GM18867 (cell line): ENCODE results near the gene DDX39A.
"Not testable (repeated sequence)": the region's sequence is repeated elsewhere in the genome, so short reads cannot be mapped to it uniquely, and the experiment has no call there.

Experiments
- ATAC-seq: cut with Tn5 transposase; IDR thresholded peaks from one replicate; pipeline ENCODE4 v1.9.1; 2021; ENCODE audit warnings: mild to moderate bottlenecking, moderate library complexity; ENCODE audit not compliant: unreplicated experiment

DDX39A gene

DNA sequence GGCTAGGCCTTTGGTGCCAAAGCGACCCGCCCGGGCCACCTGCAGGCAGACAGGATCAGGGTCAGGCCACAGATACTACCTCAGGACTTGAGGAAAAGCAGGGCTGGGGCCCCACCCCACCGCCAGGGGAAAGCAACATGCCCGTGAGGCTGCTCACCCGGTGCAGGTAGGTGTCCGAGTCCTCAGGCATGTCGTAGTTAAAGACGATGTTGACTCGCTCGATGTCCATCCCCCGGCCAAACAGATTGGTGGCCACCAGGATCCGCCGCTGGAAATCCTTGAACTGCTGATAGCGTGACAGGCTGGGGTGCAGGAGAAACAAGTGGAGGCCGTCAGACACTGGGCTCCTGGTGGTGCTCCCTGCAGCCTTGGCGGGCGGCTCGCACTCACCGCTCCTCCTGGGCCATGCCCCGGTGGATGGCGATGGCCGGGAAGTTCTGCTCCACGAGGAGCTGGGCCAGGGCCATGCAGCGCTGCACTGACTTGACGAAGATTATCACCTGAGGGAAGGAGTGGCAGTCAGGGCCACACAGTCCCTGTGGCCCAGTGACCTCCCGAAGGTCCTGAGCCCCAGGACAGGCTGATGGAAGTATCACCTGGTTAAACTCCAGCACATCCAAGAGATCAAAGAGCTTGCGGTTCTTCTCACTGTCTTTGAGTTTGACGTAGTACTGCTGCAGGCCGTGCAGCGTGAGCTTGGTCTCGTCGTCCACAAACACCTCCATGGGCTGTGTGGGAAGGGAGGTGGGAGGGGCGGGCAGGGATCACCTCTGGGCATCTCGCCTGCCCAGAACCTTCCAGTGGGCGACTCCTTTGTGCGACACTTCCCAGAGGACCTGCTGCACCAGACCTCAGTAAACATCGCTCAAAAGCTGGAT, 9.8 kb downstream of the DDX39A start:
- ATAC-seq, result no peak

DNA sequence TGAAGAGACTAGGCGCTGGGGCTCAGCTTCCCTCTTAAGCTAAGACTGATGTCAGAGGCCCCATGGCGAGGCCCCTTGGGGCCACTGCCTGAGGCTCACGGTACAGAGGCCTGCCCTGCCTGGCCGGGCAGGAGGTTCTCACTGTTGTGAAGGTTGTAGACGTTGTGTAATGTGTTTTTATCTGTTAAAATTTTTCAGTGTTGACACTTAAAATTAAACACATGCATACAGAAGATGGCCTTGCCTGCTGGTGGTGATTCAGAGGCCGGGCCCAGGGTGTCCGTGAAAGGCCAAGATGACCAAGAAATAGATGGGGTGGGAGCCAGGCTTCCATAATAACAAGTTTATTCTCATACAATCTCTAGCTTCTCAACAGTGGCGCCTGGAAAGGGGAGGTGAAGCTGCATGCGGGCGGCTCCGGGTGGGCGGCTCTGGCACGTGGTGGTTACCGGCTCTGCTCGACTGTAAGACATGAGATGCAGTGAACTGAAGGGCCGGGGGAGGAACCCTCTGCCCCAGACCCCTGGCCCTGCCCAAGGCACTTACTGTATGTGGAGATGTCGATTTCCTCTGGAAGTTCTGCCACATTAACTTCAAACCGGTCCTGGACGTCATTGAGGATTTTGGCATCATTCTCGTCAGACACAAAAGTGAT, 10.5 kb downstream of the DDX39A start:
- ATAC-seq, result no peak

DNA sequence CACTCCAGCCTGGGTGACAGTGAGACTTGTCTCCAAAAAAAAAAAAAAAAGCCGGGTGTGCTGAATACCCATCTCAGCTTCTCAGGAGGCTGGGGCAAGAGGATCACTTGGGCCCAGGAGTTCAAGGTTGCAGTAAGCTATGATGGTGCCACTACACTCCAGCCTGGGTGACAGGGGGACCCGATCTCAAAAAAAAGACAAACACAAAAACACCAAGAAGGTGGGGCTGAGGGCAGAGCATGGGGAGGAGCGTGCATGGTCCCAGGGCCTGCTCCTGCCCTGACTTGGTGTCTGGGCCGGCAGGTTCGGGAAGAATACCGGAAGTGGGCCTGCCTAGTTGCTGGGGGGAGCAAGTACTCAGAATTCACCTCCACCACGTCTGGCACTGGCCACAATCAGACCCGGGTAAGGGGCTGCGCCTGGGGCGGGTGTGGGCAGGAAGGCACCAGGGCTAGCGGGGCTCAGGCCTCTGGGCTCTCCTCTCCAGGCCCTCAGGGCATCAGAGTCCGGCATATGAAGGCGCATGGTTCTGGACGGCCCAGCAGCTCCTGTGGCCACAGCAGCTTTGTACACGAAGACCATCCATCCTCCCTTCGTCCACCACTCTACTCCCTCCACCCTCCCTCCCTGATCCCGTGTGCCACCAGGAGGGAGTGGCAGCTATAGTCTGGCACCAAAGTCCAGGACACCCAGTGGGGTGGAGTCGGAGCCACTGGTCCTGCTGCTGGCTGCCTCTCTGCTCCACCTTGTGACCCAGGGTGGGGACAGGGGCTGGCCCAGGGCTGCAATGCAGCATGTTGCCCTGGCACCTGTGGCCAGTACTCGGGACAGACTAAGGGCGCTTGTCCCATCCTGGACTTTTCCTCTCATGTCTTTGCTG, 11.3 kb downstream of the DDX39A start:
- ATAC-seq, result no peak

DNA sequence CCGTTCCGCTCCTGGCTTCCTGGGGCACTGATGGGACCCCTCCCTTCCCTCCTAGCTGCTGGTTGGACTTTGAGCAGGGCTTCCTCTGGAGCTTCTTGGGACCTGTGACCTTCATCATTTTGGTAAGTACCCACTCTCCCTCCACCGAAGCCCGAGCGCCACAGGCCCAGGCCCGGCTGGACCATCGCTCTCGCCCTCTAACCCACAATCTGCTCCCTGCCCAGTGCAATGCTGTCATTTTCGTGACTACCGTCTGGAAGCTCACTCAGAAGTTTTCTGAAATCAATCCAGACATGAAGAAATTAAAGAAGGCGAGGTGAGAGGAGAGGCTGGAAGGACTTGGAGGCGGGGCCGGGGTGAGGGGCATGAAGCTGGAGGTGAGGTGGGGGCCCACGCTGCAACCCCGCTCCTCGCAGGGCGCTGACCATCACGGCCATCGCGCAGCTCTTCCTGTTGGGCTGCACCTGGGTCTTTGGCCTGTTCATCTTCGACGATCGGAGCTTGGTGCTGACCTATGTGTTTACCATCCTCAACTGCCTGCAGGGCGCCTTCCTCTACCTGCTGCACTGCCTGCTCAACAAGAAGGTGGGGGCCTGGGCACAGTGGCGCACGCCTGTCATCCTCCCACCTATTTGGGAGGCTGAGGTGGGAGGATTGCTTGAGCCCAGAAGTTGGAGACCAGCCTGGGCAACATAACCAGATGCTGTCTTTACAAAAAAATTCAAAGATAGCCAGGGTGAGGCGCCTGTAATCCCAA, 12.3 kb downstream of the DDX39A start:
- ATAC-seq, result no peak

DNA sequence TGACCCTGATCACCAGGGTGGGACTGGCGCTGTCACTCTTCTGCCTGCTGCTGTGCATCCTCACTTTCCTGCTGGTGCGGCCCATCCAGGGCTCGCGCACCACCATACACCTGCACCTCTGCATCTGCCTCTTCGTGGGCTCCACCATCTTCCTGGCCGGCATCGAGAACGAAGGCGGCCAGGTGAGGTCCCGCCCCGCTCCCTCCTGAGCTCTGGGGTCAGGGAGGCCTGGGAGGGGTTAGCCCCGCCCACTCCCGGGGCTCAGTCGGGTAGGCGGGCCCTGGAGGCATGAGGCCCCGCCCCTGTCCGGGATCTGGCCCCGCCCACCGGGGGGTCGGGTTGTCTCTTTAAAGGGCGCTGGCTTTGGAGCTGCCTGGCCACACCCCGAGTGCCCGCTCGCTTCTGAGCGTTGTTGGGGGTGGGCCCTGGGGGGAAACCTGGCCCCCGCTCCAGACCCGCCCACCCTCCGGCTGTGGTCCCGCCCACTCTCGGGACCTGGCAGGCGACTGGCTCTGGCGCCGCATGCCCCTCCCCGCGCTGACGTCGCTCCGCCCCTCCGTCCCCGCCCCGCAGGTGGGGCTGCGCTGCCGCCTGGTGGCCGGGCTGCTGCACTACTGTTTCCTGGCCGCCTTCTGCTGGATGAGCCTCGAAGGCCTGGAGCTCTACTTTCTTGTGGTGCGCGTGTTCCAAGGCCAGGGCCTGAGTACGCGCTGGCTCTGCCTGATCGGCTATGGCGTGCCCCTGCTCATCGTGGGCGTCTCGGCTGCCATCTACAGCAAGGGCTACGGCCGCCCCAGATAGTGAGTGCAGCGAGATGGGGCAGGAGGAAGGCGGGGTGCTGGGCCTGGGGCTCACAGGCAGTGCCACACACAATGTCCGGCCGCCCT, 13.1 kb downstream of the DDX39A start:
- ATAC-seq, result peak; percentile 70

DNA sequence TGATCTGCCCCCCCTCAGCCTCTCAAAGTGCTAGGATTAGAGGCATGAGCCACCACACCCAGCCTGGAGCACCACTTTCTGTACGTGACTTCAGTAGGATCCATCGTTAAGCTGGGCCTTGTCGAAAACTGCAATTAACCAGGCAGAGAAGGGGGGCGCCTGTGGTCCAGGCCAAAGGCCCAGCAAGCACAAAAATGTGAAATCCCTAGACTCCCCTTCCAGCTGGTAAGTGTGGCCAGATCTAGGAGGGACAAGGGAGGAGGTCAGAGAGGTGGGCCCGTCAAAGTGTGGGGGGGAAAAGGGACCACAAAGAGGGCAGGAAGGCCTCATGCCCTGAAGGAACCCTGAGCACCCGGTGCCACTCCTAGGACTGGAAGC, 13.8 kb downstream of the DDX39A start:
- no peak for ATAC-seq

DNA sequence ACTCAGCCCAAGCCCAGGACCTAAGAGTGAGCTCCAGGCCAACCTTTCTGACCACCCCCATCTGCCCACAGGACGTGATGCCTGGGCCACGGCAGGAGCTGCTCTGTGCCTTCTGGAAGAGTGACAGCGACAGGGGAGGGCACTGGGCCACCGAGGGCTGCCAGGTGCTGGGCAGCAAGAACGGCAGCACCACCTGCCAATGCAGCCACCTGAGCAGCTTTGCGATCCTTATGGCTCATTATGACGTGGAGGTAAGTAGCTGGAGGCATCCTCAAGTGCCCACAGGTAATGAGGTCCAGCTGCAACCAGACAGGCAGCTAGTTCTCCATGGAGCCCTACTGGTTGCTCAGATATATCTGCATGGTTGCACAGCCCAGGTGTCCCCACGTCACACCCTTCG, 14.8 kb downstream of the DDX39A start:
- no peak for ATAC-seq

DNA sequence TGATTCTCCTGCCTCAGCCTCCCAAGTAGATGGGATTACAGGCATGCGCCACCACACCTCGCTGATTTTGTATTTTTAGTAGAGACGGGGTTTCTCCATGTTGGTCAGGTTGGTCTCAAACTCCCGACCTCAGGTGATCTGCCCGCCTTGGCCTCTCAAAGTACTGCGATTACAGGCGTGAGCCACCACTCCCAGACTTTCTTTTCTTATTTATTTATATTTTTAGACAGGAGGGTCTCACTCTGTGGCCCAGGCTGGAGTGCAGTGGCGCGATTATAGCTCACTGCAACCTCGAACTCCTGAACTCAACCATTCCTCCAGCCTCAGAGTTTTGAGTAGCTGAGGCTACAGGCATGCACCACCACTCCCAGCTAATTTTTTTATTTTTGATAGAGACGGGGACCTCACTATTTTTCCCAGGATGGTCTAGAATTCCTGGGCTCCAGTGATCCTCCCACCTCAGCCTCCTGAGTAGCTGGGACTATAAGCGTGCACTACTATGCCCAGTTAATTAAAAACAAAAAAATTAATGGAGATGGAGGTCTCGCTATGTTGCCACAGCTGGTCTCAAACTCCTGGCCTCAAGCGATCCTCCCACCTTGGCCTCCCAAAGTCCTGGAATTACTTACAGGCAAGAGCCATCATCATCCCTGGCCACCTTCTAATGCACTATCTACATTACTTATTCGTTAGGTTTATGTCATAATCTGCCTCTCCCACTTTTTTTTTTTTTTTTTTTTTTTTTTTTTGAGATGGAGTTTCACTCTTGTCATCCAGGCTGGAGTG, 15.8 kb downstream of the DDX39A start:
- ATAC-seq, result not testable (repeated sequence)

DNA sequence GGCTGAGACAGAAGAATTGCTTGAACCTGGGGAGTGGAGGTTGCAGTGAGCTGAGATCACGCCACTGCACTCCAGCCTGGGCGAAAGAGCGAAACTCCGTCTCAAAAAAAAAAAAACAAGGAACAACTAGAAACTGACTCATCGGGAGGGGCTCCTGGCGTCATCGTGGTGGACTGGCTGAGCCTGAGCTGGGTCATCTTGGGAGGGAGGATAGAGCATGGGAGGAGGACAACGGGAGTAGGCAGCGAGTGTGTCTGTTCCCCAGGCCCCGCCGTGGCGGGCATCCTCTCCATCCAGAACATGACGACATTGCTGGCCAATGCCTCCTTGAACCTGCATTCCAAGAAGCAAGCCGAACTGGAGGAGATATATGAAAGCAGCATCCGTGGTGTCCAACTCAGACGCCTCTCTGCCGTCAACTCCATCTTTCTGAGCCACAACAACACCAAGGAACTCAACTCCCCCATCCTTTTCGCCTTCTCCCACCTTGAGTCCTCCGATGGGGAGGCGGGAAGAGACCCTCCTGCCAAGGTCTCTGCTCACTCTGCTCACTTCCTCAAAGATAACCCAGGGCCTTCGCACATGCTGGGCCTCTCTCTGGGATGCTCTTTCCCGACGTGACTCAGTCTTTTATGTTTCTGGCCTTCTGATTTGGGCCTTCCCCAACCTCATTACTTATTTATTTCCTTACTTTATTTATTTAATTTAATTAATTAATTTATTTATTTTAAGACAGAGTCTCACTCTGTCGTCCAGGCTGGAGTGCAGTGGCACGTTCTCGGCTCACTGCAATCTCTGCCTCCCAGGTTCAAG, 16.6 kb downstream of the DDX39A start:
- no peak for ATAC-seq

DNA sequence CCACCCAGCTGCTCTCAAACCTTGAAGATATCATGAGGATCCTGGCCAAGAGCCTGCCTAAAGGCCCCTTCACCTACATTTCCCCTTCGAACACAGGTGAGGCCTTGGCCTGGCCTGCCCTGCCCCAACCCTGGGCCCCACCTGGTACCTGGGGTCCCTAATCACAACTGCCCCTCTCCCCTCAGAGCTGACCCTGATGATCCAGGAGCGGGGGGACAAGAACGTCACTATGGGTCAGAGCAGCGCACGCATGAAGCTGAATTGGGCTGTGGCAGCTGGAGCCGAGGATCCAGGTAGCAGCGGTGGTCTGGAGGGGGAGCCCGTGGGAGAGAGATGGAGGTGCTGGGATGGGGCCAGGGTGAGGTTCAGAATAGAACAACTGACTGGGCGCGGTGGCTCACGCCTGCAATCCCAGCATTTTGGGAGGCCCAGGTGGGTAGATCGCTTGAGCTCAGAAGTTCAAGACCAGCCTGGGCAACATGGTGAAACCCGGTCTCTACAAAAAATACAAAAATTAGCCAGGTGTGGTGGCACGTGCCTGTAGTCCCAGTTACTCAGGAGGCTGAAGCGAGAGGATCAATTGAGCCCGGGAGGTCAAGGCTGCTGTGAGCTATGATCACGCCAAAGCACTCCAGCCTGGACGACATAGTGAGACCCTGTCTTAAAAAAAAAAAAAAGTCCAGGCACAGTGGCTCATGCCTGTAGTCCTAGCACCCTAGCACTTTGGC, 17.5 kb downstream of the DDX39A start:
- ATAC-seq, result no peak

DNA sequence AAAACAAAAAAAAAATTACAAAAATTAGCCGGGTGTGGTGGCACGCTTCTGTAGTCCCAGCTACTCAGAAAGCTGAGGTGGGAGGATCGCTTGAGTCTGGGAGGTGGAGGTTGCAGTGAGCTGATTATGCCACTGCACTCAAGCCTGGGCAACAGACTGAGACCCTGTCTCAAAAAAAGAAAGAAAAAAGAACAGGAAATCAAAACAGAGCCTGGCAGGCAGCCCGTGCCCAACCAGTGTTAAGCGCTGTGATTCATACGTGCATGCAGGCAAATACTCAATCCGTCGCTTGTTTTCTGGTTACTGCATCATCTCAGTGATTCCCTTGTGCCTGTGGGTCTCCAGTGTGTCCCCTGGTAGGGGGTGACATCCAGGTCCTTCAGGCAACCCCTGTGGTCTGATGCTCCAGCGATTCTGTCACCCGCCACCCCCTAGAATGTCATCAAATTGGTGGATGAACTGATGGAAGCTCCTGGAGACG, 18.1 kb downstream of the DDX39A start:
- ATAC-seq, result no peak

DNA sequence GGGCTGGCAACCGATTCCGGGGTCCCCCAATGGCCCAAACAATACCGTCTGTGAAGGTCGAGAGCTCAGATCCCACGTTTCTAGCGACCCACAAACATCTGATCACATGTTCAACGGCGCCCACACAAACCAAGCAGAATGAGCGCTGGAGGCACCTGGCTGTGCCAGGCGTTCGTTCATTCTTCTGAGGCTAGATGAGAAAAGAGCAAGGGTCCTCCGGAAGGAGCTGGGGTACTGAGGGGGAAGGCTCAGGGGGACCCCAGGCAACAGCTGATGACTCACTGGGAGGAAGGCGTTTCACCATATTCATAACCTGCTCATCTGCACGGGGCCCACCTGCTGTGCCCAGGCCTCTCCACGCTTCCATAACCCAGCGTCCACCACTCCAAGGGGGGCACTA, 22.0 kb downstream of the DDX39A start:
- ATAC-seq, result not testable (repeated sequence)

DNA sequence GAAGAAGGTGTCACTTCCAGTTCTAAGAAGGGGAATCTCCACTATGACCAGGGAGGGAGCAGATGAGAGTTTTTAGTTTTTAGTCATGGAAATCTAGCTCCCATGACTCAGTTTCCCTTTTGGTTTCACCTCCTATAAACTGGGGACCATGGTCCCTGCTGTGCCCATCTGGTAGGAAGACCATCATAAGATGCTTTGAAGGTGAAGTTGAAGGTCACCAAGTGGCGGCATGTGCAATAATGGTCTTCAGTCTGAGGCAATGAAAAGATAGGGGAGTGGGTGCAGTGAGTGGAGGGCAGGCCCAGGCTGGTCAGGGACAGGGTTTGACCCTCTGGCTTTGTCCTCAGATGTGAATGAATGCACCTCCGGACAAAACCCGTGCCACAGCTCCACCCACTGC, 22.4 kb downstream of the DDX39A start:
- not testable (repeated sequence) for ATAC-seq

DNA sequence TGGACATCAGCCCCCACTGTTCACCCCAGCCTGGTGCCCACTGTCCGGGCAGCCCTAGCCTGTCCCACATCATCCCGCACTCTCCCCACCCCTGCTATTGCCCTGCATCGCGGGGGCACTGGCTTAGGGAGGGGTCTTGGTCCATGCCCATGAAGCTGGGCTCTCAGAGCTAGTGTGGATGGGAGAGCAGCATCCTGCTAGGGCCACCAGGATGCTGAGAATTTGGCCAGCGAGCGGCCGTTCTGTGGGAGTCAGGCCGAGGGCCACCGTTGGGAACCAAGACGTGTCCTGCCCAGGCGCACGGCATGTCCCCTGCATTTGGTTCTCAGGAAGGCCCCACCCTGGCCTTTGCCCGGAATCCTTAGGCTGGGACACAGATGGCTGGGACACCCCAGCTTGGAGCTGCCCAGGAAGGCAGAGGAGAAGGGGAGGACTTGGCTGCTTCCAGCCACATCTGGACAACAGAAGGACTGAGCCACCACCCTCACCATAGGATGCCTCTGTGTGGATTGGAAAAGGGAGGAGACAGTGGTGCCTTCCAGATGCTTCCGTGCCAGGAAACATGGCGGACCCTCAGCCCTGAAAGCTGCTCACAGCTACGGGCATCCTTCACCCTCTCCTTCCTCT, 23.3 kb downstream of the DDX39A start:
- no peak for ATAC-seq

DNA sequence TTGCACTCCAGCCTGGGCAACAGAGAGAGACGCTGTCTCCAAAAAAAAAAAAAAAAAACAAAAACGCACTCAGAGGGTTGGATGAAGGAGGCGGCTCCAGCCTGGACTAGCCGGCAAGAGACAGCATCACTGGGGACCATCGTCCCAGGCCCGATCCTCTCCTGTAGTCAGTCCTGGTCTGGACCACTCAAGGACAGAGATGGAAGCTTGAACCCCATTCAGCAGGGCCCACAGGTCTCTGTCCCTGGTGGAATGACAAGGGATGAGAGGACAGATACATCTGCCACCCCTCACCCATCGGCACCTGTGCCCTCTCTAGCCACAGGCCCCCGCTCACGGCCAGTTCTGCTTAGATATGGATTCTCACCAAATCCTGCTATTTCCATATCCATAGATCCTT, 23.9 kb downstream of the DDX39A start:
- ATAC-seq, result no peak

DNA sequence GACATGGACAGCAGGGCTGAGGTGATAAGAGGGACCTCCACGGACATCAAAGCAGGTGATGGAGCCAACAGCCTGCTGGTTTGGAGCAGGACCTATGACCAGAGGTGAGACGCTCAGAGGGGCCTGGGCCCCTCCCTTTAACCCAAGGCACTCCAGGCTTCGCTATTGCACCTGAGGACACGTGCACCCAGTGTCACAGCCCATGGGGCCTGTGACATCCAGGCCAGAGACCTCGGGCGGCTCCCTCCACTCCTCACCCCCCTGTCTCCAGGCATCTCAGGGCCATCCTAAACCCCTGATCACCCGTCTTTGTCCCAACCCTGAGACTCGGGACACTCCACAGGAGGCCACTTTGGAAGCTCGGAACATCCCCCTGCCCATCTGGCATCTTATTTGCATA, 25.0 kb downstream of the DDX39A start:
- no peak for ATAC-seq

DNA sequence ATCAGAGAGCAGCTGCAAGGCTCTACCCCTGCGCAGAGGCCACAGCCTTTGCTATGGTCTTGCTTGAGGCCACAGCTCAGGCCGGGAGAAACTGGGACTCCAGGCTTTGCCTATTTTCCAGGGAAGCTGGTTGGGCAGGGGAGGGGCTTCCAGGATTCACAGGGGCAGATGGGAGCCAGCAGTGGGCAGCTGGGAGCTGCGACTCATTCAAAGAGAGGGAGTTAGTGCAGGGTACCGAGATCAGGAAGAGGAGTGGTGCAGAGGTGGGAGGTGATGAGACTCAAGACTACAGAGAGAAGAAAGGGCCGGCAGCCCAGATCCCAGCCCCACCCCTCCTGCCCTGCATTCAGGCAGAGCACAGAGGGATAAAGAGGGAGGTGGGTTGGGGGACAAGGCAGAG, 25.8 kb downstream of the DDX39A start:
- ATAC-seq, result no peak
